Sigmoid colon (tissue), 4 donors: ENCODE data around the gene SLX4IP.

Source experiments
- EP300 ChIP-seq, 4 donors: sonication (generic); formaldehyde crosslinking; IDR thresholded peaks; one replicate each; pipeline ENCODE4 v1.6.1; 2017; ENCODE audit warnings: antibody characterized with exemption in 4 of 4
- TF ChIP-seq, protein P1 (sequence below), 4 experiments: fragments of 450-650 bp in 3 of 4; fragments of 200-600 bp in 1 of 4; IDR thresholded peaks; one replicate each; pipeline ENCODE4 v1.5.1; 2016 to 2019; ENCODE audit warnings: antibody characterized with exemption in 4 of 4, mild to moderate bottlenecking in 3 of 4, moderate library complexity in 2 of 4

DNA sequence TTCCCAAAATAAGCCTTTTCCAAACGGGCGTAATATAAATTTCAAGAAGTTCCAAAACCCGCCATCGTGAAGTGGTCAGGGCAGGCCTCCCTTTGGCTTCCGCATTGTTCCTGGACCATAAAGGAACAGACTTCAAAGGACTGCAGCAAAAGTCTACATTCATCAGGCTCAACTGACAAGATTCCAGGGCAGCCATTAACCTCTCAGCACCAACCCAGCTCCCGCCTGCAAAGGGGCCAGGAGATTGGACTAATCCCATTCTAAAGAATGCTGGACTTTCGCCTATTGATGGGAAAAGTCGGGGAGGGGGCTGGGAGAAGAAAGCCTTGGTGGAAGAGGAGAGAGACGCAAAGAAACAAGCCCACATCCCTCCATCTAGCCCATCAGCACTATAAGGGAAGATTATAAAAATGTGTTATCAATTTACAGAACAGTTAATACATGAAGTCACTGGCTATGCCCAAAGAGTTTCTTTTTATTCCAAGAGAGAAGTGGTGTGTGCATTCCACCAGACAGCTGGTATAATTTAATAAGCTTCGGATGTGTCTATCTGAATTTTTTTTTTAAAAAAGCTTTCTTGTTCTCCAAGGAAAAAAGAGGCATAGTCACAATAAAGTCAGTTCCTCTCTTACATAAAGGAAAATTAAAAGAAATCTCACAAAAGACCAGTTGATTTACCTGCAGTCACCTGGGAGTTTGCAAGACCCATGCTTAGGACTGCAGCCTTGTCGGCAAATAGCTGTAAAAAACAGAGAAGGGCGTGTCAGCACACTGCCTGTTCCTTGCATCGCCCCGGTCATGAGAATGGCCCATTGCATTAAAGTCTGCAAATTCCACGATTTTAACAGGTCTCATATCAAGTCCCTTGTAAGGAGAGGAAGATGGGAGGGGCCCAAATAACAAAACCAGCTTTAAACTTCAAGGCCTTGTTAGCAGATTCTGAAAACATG lies 220.9 kb downstream of the SLX4IP start:
- TF ChIP-seq EP300 (IDR thresholded peaks at IDR 0.05), result no peak
- TF ChIP-seq, protein P1, sequence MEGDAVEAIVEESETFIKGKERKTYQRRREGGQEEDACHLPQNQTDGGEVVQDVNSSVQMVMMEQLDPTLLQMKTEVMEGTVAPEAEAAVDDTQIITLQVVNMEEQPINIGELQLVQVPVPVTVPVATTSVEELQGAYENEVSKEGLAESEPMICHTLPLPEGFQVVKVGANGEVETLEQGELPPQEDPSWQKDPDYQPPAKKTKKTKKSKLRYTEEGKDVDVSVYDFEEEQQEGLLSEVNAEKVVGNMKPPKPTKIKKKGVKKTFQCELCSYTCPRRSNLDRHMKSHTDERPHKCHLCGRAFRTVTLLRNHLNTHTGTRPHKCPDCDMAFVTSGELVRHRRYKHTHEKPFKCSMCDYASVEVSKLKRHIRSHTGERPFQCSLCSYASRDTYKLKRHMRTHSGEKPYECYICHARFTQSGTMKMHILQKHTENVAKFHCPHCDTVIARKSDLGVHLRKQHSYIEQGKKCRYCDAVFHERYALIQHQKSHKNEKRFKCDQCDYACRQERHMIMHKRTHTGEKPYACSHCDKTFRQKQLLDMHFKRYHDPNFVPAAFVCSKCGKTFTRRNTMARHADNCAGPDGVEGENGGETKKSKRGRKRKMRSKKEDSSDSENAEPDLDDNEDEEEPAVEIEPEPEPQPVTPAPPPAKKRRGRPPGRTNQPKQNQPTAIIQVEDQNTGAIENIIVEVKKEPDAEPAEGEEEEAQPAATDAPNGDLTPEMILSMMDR (IDR thresholded peaks at IDR 0.05), result no peak
